Parathyroid adenoma (tissue), 2 donors: ENCODE data around the gene CRIM1.

Source experiments
- H2AFZ ChIP-seq: fragments of 300-600 bp; sonication (generic); one replicate; pipeline ENCODE4 v1.7.0; 2017; ENCODE audit warnings: antibody characterized with exemption, mild to moderate bottlenecking
- H3K27ac ChIP-seq: fragments of 300-600 bp; sonication (generic); one replicate; pipeline ENCODE4 v1.7.0; 2017
- H3K27me3 ChIP-seq: fragments of 300-600 bp; sonication (generic); one replicate; pipeline ENCODE4 v1.7.0; 2017; ENCODE audit warnings: low read length; ENCODE audit not compliant: control insufficient read depth, insufficient read depth
- H3K36me3 ChIP-seq: fragments of 300-600 bp; sonication (generic); one replicate; pipeline ENCODE4 v1.7.0; 2017; ENCODE audit warnings: low read length; ENCODE audit not compliant: control insufficient read depth, insufficient read depth
- H3K4me1 ChIP-seq: fragments of 300-600 bp; sonication (generic); one replicate; pipeline ENCODE4 v1.7.0; 2017; ENCODE audit warnings: control low read depth
- H3K4me2 ChIP-seq: fragments of 300-600 bp; sonication (generic); one replicate; pipeline ENCODE4 v1.7.0; 2017; ENCODE audit warnings: low read length
- H3K4me3 ChIP-seq: fragments of 300-600 bp; sonication (generic); one replicate; pipeline ENCODE4 v1.7.0; 2017; ENCODE audit warnings: low read depth, low read length
- H3K79me2 ChIP-seq: fragments of 300-600 bp; sonication (generic); one replicate; pipeline ENCODE4 v1.7.0; 2017; ENCODE audit warnings: control low read depth
- H3K9ac ChIP-seq: fragments of 300-600 bp; sonication (generic); one replicate; pipeline ENCODE4 v1.7.0; 2017; ENCODE audit warnings: mild to moderate bottlenecking
- H3K9me3 ChIP-seq: fragments of 300-600 bp; sonication (generic); one replicate; pipeline ENCODE4 v1.7.0; 2017; ENCODE audit warnings: low read length; ENCODE audit not compliant: control insufficient read depth
- TF ChIP-seq, protein P1 (sequence below): fragments of 300-600 bp; sonication (generic); IDR thresholded peaks from one replicate; pipeline ENCODE4 v1.7.0; 2017; ENCODE audit warnings: antibody characterized with exemption, mild to moderate bottlenecking
- donor health status: primary hyperparathyroidism.

Gene CRIM1

DNA sequence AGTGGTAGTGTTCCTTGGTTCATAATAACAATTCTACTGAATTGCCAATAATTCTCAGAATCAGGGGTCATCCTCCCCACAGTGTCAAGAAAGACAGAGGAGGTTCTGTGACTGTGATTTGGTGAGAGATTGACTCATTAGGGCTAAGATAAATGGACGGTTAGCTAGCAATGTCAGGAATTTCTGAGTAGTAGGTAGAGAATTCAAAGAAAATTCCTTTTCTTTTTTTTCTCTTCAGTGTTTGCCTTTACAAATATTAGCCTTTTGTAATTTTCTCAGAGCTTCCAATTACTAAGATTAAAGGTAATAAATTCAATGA, 16.8 kb upstream of the CRIM1 start:
- Histone ChIP-seq H3K4me2 (no peak overlapping the region), H3K79me2 (no peaks in the 10 kb centered on the region), H3K27me3 (no peaks in the 10 kb centered on the region), H2AFZ (no peak overlapping the region), H3K4me1 (no peaks in the 10 kb centered on the region), H3K9me3 (no peaks in the 10 kb centered on the region), H3K27ac (no peak overlapping the region), H3K36me3 (no peaks in the 10 kb centered on the region), H3K9ac (no peak overlapping the region), H3K4me3 (no peak overlapping the region)
- TF ChIP-seq, protein P1, sequence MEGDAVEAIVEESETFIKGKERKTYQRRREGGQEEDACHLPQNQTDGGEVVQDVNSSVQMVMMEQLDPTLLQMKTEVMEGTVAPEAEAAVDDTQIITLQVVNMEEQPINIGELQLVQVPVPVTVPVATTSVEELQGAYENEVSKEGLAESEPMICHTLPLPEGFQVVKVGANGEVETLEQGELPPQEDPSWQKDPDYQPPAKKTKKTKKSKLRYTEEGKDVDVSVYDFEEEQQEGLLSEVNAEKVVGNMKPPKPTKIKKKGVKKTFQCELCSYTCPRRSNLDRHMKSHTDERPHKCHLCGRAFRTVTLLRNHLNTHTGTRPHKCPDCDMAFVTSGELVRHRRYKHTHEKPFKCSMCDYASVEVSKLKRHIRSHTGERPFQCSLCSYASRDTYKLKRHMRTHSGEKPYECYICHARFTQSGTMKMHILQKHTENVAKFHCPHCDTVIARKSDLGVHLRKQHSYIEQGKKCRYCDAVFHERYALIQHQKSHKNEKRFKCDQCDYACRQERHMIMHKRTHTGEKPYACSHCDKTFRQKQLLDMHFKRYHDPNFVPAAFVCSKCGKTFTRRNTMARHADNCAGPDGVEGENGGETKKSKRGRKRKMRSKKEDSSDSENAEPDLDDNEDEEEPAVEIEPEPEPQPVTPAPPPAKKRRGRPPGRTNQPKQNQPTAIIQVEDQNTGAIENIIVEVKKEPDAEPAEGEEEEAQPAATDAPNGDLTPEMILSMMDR: no peak

DNA sequence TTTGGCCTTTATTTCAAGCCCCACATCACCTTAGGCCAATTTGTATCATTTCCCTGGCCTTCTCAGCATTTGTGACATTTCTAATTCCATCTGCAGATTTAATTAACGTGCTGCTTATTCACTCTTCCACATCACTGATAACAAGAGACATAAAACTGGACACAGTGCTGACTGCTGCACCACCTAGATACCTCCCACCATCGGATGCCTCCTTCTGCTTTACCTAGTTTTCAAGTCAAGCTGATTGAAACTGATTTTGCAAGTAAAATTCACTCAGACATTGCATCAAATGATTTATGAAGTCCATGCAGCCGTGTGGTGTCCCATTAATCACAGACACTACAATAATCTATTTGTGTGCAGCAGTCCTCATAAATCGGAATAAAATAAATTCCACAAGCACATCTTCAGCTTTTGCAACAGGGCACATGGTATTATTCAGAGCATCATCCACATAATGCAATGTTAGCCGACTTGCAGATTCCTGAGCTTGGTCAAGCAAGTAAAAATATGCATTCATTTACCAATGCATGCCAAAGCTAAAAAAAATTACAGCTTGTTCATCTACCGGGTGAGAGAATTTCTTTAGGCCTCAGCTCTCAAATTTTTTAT, 15.9 kb upstream of the CRIM1 start:
- Histone ChIP-seq H3K4me3 (no peak overlapping the region), H2AFZ (no peak overlapping the region), H3K4me1 (no peaks in the 10 kb centered on the region), H3K9me3 (no peaks in the 10 kb centered on the region), H3K79me2 (no peaks in the 10 kb centered on the region), H3K9ac (no peak overlapping the region), H3K4me2 (no peak overlapping the region), H3K27me3 (no peaks in the 10 kb centered on the region), H3K36me3 (no peaks in the 10 kb centered on the region), H3K27ac (no peak overlapping the region)
- TF ChIP-seq, protein P1: no peak

DNA sequence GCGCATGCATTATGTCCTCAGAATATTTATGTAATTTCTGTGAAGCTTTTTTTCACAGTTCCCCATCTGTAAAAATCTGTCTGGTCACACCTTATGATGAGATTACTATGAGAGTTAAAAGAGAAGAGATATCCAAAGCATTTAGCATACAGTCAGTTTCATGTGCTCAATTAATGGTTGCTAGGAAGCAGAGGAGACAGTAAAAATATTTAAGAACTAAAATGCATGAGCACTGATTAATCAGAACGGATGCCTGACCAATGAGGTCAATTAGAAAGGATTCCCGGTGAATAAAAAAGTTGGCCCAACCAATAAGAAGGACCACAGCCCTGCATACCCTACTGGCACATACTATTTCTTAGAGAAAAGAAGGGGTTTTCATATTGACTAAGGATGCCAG, 12.0 kb upstream of the CRIM1 start:
- Histone ChIP-seq H3K9ac (no peak overlapping the region), H3K27ac (no peak overlapping the region), H3K79me2 (no peaks in the 10 kb centered on the region), H3K4me1 (no peaks in the 10 kb centered on the region), H3K36me3 (no peaks in the 10 kb centered on the region), H3K4me3 (no peak overlapping the region), H3K27me3 (no peaks in the 10 kb centered on the region), H3K4me2 (no peak overlapping the region), H3K9me3 (no peaks in the 10 kb centered on the region), H2AFZ (no peak overlapping the region)
- TF ChIP-seq, protein P1: no peak

DNA sequence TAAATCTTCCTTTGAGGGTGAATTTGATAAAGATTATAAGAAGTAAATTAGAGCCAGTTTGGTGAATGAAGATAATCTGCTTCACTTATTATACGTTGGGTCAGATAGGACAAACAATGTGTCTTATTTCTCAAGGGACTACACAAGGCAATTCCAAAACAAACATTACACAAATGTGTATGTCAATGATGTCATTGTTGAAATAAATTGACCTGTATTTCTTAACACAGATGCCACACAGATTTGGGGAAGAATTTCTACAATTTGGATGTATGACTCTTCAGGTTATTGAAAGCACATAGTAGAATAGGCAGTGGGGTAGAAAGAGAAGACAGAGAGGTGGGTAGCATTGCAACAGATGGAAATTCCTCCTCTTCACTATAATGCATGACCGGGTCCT, 6.9 kb upstream of the CRIM1 start:
- no peak overlapping the region for H3K4me2 ChIP-seq
- no peaks in the 10 kb centered on the region for H3K79me2 ChIP-seq
- H3K9me3 ChIP-seq: no peaks in the 10 kb centered on the region
- no peaks in the 10 kb centered on the region for H3K27me3 ChIP-seq
- TF ChIP-seq, protein P1: no peak
- no peaks in the 10 kb centered on the region for H3K4me1 ChIP-seq
- H3K36me3 ChIP-seq: no peaks in the 10 kb centered on the region
- no peak overlapping the region for H2AFZ ChIP-seq
- H3K27ac ChIP-seq: no peak overlapping the region
- no peak overlapping the region for H3K4me3 ChIP-seq
- H3K9ac ChIP-seq: no peak overlapping the region

DNA sequence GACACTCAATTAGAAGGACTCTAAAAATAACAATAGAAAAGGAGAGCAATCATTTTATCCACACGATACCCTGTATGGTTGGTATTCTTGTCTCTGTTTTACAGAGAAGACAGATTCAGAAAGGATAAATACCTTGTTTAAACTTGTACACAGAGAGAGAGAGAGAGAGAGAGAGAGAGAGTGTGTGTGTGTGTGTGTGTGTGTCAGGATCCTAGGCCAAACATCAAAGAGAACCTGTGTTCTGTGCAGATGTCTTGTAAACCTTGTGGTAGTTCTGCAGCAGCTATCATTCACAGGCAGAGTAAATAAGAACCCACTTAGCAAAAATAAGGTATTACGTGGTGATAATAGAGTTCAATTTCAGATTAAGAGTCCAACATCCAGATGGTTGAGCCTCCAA, 4.3 kb upstream of the CRIM1 start:
- no peaks in the 10 kb centered on the region for H3K79me2 ChIP-seq
- no peaks in the 10 kb centered on the region for H3K4me1 ChIP-seq
- H3K27ac ChIP-seq: no peak overlapping the region
- no peaks in the 10 kb centered on the region for H3K27me3 ChIP-seq
- H3K4me3 ChIP-seq: no peak overlapping the region
- H3K9ac ChIP-seq: no peak overlapping the region
- no peak overlapping the region for H2AFZ ChIP-seq
- no peaks in the 10 kb centered on the region for H3K9me3 ChIP-seq
- no peaks in the 10 kb centered on the region for H3K36me3 ChIP-seq
- H3K4me2 ChIP-seq: no peak overlapping the region
- TF ChIP-seq, protein P1: no peak
